ENCODE results near the gene NBPF1.
"Not testable (repeated sequence)": the region's sequence is repeated elsewhere in the genome, so short reads cannot be mapped to it uniquely, and the experiment has no call there.

Gene NBPF1

DNA sequence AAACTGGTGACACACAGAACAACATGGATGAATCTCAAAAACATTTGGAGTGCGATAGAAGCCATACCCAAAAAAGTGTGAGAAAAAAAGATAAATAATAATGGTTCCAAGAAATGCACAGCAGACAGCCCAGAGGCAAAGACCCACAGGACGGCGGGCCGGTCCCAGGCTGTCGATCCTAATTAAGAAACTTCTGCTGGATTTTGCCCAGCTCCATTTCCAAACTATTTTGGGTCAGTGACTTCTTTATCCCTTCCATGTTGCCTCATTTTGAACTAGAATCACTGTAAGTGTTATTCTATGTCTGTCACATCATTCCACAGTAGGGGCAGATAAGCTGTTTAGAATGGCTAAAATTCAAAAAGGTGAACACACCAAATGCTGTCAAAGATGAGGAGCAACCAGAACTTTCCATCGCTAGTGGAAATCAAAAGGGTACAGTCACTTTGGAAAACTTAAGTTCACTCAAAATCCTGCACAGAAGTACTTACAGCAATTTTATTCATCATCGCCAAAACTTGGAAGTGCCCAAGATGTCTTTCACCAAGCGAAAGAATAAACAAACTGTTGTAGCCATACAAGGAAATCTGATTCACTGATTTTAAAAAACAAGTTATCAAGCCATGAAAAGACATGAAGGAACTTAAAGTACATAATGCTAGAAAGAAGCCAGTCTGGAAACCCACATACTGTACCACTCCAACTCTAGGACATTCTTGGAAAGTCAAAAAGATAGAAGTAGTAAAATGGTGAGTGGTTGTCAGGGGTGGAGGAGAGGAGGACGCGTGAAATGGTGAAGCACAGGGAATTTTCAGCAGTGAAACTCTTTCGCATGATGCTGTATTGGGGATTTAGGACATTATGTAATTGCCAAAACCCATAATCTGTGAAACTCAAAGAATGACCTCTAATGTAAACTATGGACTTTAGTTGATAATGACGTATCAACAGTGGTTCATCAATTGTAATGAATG, 7.5 kb downstream of the NBPF1 start:
- DNase-seq (ENCODE audit: low spot score), result no peak

- DNase-seq (ENCODE audit: low spot score), result no peak
Measured at GRCh38 chr1:16605213-16605525, 8.2 kb downstream of the NBPF1 start.

GRCh38 chr1:16604514-16605212, 8.7 kb downstream of the NBPF1 start:
- DNase-seq (ENCODE audit: low spot score), result not testable (repeated sequence)

DNA sequence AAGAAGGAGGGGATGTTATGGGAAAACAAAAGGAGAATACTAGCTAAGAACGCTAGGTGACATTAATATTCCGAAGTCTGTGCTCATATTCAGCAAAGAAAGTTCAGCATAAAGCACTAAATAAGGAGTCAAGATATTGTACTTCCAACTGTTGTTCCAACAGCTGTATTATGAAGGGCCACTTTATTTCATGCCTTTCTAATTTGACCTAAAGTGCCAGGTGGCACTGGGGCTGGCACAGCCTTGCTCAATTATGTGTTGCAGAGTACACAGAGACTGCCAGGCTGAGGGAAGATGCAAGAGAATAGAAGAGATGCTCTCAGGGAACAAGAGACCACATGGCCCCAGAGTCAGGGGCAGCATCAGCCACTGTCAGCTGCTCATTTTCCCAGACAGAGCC, 9.7 kb downstream of the NBPF1 start:
- DNase-seq (ENCODE audit: low spot score), result not testable (repeated sequence)

DNA sequence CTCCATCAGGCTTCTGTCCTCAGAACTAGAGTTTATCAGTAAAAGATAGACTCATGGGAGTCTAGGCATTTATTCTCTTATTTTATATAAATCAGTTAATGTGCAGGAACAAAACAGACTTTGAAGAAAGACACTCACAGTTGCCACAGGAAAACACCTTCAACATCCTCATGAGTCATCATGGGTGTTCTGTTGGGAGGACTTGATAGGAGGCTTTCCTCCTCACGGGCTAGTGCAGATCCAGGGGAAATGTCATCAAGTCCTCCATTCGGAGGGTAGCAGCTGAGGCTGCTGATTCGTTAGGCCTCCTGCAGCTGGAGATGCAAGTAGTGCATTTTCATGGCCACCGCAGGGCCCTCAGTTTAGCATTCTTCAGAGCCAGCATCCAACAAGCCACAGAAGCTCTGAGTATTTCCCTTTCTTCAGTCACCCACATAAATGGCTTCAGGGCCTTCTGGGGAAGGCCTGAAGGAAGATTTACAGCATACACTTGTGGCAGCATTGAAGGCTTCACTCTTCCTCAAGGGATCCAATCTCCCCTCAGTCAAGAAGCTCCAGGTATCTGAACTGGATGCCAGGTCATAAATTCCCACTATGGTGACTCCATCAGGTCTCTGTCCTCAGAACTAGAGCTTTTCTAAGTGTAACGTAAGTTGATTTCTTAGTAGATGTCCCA, 10.9 kb downstream of the NBPF1 start:
- DNase-seq (ENCODE audit: low spot score), result not testable (repeated sequence)

DNA sequence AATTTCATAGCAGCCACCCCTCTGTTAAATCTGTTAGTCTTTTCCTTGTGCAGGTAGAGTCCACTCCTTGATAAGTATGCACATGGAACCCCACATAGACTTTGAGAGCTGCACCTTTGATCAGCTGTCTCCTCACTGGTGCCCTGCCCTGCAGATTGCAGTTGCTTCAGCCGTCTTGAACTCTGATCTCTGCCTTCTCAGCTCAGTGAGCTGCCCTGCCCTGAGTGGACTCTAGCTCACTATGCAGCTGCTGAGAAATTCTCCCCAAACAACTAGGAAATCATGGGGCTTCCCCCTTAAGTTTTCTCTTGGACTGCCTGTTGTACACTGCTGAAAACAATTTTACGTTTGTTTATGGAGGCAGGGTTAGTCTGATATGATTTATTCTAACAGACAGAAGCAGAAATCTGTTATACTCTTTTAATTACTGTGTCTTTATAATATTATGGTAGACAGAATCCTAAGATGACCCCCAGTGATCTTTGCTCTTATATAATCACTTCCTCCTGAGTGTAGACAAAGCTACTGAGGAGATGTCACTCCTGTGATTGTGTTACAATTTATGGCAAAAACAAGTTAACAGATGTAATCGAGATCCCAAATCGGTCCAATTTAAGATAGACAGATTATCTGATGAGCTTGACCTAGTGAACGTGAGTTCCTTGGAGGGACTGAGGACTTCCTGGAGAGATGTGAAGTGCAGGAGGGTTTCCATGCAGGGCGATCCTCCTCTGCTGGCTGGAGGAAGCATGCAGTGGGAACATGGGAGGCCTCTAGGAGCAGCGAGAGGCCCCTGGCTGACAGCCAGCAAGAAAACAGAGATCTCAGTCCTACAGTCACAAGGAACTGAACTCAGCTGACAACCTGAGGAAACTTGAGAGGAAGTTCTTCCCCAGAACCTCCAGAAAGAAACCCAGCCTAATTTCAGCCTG, 12.2 kb downstream of the NBPF1 start:
- DNase-seq (ENCODE audit: low spot score), result not testable (repeated sequence)

- DNase-seq (ENCODE audit: low spot score), result not testable (repeated sequence)
Measured at GRCh38 chr1:16599326-16599725, 14.0 kb downstream of the NBPF1 start.

DNA sequence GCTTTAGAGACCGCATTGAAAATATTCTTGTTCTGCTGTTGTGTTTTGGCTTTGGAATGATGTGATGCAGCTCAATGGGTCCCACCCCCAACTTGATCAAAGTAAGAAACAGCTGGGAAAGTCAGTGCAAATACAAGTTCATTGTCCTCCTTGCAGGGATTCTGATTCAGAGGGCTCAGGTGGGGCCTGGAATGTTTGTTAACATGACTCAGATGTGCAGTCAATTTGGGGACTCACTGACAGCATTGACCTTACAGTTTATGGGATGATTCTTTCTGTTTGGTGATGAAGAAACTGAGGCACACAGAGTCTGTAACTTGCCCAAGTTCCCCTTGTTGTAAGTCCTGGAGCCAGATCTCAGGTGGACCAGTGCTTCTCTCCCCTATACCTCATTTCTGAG, 18.1 kb downstream of the NBPF1 start:
- not testable (repeated sequence) for DNase-seq (ENCODE audit: low spot score)

DNA sequence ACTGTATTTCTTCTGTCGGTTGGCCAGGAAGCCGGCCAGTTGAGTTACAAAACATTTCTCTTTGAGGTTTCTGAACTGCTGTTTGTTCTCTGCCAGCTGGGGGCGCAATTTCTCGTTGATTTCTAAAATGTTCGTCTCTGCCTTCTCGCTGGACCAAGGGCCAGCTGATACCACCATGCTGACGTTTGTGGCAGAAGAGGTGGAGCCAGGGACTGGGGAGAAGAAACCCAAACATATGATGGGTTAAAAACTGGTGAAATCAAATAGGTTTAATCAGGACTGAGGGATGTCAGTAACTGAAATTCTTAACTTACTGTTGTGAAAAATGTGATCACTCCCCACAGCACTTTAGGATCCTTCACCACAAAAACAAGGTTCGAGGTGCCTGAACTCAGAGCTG, 21.5 kb downstream of the NBPF1 start:
- DNase-seq (ENCODE audit: low spot score), result not testable (repeated sequence)

GRCh38 chr1:16588081-16588480, 25.3 kb downstream of the NBPF1 start:
- not testable (repeated sequence) for DNase-seq (ENCODE audit: low spot score)

DNA sequence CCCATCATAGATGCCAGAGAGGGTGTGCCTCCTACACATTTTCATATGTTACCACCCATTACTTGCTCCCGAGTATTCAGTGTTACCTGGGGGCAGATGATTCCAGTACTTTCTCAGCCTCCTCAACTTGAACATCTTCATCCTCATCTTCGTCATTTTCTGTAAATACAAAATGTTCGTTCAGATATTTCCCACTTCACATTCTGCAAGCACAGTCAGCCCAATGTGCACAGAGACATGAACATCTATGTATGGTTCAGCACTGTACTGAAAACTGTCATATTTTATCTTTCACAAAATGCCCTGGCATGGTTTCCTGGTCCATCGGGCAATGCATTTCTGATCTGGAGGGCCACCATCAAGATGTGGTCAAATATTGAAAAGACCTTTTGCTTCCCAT, 25.7 kb downstream of the NBPF1 start:
- DNase-seq (ENCODE audit: low spot score), result not testable (repeated sequence)

DNA sequence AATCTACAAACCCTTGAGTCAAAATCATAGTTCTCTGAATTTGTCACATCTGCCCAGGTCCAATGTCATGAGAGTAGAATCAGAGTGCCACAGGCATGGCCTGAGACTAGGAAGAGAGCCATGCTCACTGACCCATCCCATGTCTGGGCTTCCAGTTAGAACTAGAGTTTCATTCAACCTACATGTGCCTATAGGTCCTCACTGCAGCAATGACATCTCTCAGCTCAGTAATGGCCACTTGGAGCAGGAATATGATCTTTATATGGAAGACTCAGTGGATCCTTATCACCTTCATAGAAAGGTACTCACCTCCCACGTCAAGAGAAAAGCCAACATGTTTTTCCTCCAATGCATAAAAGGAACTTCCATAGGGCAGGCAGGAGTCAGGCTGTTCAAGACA, 48.0 kb downstream of the NBPF1 start:
- DNase-seq (ENCODE audit: low spot score), result not testable (repeated sequence)

DNA sequence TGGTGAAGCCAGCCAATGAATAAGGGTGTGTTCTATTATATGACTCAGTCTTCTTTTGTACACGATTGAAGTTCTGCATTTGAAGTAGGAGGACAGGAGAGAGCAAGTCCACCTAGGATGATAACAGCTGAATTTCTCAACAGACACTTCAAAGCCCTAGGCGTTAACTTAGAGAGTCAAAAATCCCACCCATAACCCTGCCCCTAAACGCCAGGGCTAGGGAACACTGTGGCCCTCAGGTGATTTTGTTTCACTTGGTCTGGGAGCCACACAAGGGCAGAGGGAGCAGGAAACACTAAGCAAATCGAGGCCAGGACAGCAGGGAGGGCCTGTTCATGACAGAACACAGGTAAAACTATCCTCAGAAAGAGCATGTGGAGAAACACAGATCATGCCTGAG, 52.3 kb downstream of the NBPF1 start:
- DNase-seq (ENCODE audit: low spot score), result not testable (repeated sequence)

GRCh38 chr1:16560498-16560897, 52.9 kb downstream of the NBPF1 start:
- not testable (repeated sequence) for DNase-seq (ENCODE audit: low spot score)

- DNase-seq (ENCODE audit: low spot score), result not testable (repeated sequence)
Measured at GRCh38 chr1:16559688-16560087, 53.7 kb downstream of the NBPF1 start.

GRCh38 chr1:16557034-16557433, 56.3 kb downstream of the NBPF1 start:
- DNase-seq (ENCODE audit: low spot score), result not testable (repeated sequence)

GRCh38 chr1:16553244-16553643, 60.1 kb downstream of the NBPF1 start:
- not testable (repeated sequence) for DNase-seq (ENCODE audit: low spot score)

GRCh38 chr1:16550212-16550918, 63.0 kb downstream of the NBPF1 start:
- DNase-seq (ENCODE audit: low spot score), result not testable (repeated sequence)

- not testable (repeated sequence) for DNase-seq (ENCODE audit: low spot score)
Measured at GRCh38 chr1:16549545-16549944, 63.8 kb downstream of the NBPF1 start.

DNA sequence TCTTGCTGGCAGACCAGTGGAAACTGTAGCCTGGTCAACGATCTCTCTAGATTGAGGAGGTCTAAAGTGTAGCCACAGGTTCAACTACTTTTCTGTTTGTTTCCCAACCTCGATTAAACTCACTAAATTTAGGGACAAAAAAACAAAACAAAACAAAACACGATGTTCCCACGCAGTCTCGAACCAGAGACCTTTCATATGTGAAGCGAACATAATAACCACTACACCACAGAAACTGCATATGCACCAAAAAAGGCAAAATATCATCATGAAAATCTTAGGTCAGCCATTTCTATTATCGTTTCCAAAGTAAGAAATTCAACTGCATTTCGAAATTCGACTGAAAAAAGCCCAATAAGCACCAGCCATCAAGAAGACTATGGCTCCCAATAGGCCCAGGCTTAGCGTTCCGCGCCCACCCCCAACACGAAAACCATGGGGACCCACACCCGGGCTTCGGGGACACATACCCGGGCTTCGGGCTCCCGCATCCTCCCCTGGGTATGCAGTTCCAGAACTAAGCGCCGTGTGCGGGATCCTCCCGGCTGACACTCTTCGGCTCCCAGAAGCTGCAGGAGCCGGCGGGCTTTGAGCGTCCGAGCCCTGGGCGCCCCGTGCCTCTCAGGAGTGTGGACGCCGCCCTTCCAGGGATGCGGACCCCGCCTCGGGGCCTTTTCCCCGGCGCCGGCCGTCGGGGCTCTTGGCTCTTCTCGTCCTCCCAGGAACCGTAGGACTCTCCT, 65.7 kb downstream of the NBPF1 start:
- not testable (repeated sequence) for DNase-seq (ENCODE audit: low spot score)

Measured in hematopoietic multipotent progenitor cell treated with erythropoietin and hydrocortisone succinate and interleukin-3 and kit ligand, for 17 days (in vitro differentiated cells).